SK-N-MC (cell line): ENCODE measurements around the gene A4GALT.

Experiments used
- EZH2 ChIP-seq: fragments of 200-600 bp; sonication (generic); IDR thresholded peaks from one replicate; pipeline ENCODE4 v1.6.1; 2017; ENCODE audit warnings: antibody characterized with exemption
- FOXP2 ChIP-seq: optimal IDR thresholded peaks from 2 replicates; pipeline ENCODE3; 2011; ENCODE audit warnings: mild to moderate bottlenecking, moderate library complexity; ENCODE audit not compliant: insufficient read depth; ENCODE audit errors: extremely low read length, control extremely low read depth
- POLR2AphosphoS5 ChIP-seq: IDR thresholded peaks from 2 replicates; pipeline ENCODE4 v1.6.1; 2012; ENCODE audit warnings: mild to moderate bottlenecking, low read depth, low read length, borderline replicate concordance

GRCh38 chr22:42697542-42698013, 23.1 kb downstream of the A4GALT start:
- TF ChIP-seq POLR2AphosphoS5, result no peak
- no peak for TF ChIP-seq EZH2
- TF ChIP-seq FOXP2, result no peak
